GM23248 (cell line): ENCODE measurements around the gene ZNF331. TPM values are rescaled to one million over a fixed set of nuclear protein-coding genes. Genes with fewer than 3 reads are reported as not detected.
"Not testable (repeated sequence)": the region's sequence is repeated elsewhere in the genome, so short reads cannot be mapped to it uniquely, and the experiment has no call there.

Experiments used
- DNase-seq: peaks from one replicate; pipeline ENCODE4 v3.0.0-alpha.2; 2015
- H2AFZ ChIP-seq: fragments of 200-600 bp; sonication (generic); 2 replicates; pipeline ENCODE4 v1.6.1; 2016; ENCODE audit warnings: antibody characterized with exemption
- H3F3A ChIP-seq: fragments of 200-600 bp; sonication (generic); 2 replicates; pipeline ENCODE4 v1.6.1; 2016; ENCODE audit warnings: mild to moderate bottlenecking, antibody characterized with exemption, mixed run types; ENCODE audit not compliant: insufficient read depth
- H3K27ac ChIP-seq: fragments of 200-600 bp; sonication (generic); 2 replicates; pipeline ENCODE4 v1.5.1; 2016; ENCODE audit warnings: mild to moderate bottlenecking
- H3K27me3 ChIP-seq: fragments of 200-600 bp; sonication (generic); replicated peaks from 2 replicates; pipeline ENCODE4 v1.6.1; 2016; ENCODE audit warnings: mild to moderate bottlenecking; ENCODE audit not compliant: insufficient read depth
- H3K36me3 ChIP-seq: fragments of 200-600 bp; sonication (generic); 2 replicates; pipeline ENCODE4 v1.6.1; 2016; ENCODE audit warnings: low read depth, mild to moderate bottlenecking
- H3K4me1 ChIP-seq: fragments of 200-600 bp; sonication (generic); 2 replicates; pipeline ENCODE4 v1.6.1; 2016; ENCODE audit warnings: mild to moderate bottlenecking; ENCODE audit not compliant: insufficient read depth
- H3K4me2 ChIP-seq: fragments of 200-600 bp; sonication (generic); one replicate; pipeline ENCODE4 v1.6.1; 2016; ENCODE audit warnings: mild to moderate bottlenecking; ENCODE audit not compliant: unreplicated experiment
- H3K4me3 ChIP-seq: fragments of 200-600 bp; sonication (generic); 2 replicates; pipeline ENCODE4 v1.5.1; 2016; ENCODE audit warnings: mild to moderate bottlenecking
- H3K79me2 ChIP-seq: fragments of 200-600 bp; sonication (generic); 2 replicates; pipeline ENCODE4 v1.6.1; 2016; ENCODE audit warnings: mild to moderate bottlenecking; ENCODE audit not compliant: insufficient read depth
- H3K9ac ChIP-seq: fragments of 200-600 bp; sonication (generic); 2 replicates; pipeline ENCODE4 v1.6.1; 2016; ENCODE audit warnings: mild to moderate bottlenecking
- H3K9me2 ChIP-seq: fragments of 200-600 bp; sonication (generic); 2 replicates; pipeline ENCODE4 v1.6.1; 2016; ENCODE audit warnings: mixed run types, mild to moderate bottlenecking, moderate library complexity; ENCODE audit not compliant: insufficient read depth
- H3K9me3 ChIP-seq: fragments of 200-600 bp; sonication (generic); one replicate; pipeline ENCODE4 v1.6.1; 2017; ENCODE audit warnings: low read depth
- H4K20me1 ChIP-seq: fragments of 200-600 bp; sonication (generic); 2 replicates; pipeline ENCODE4 v1.6.0; 2016; ENCODE audit not compliant: insufficient read depth
- EZH2 ChIP-seq: fragments of 200-600 bp; sonication (generic); IDR thresholded peaks from 2 replicates; pipeline ENCODE4 v1.6.1; 2018; ENCODE audit warnings: antibody characterized with exemption, mild to moderate bottlenecking; ENCODE audit not compliant: insufficient read depth, poor library complexity, severe bottlenecking
- EZH2phosphoT487 ChIP-seq: fragments of 200-600 bp; sonication (generic); IDR thresholded peaks from 2 replicates; pipeline ENCODE4 v1.6.1; 2018; ENCODE audit warnings: antibody characterized with exemption, moderate library complexity, mild to moderate bottlenecking, low read depth; ENCODE audit not compliant: insufficient read depth
- WGBS, 2 experiments: methylation state at CpG; one replicate each; pipeline ENCODE4 v1.1.6; 2015 to 2017; ENCODE audit warnings: low lambda C conversion rate in 2 of 2, low coverage in 1 of 2; ENCODE audit errors: missing lambda C conversion rate in 2 of 2; 5-methylcytosine and 5-hydroxymethylcytosine counted together
- in situ Hi-C: fragments of 300-500 bp; cut with MboI; formaldehyde crosslinking; loops from 2 replicates; pipeline ENCODE4 v1.15.0; 2020
- polyA plus RNA-seq: library from polyadenylated mRNA; unstranded; fragments of >200 nt; fragmentation: Nextera tagmentation; extraction: Ambion mirVana; gene quantifications from 2 replicates; pipeline ENCODE4 v1.2.1, GENCODE V29; 2016
- total RNA-seq: library from RNA; depleted of rRNA; stranded (reverse); fragments of >200 nt; shearing (Covaris generic); gene quantifications from 2 replicates; pipeline ENCODE4 v1.2.3, GENCODE V29; 2014; rRNA removed

The ZNF331 gene
- 12.0 and 13.9 TPM in 2 replicates for total RNA-seq
- 15.7 and 17.0 TPM in 2 replicates for polyA plus RNA-seq

DNA sequence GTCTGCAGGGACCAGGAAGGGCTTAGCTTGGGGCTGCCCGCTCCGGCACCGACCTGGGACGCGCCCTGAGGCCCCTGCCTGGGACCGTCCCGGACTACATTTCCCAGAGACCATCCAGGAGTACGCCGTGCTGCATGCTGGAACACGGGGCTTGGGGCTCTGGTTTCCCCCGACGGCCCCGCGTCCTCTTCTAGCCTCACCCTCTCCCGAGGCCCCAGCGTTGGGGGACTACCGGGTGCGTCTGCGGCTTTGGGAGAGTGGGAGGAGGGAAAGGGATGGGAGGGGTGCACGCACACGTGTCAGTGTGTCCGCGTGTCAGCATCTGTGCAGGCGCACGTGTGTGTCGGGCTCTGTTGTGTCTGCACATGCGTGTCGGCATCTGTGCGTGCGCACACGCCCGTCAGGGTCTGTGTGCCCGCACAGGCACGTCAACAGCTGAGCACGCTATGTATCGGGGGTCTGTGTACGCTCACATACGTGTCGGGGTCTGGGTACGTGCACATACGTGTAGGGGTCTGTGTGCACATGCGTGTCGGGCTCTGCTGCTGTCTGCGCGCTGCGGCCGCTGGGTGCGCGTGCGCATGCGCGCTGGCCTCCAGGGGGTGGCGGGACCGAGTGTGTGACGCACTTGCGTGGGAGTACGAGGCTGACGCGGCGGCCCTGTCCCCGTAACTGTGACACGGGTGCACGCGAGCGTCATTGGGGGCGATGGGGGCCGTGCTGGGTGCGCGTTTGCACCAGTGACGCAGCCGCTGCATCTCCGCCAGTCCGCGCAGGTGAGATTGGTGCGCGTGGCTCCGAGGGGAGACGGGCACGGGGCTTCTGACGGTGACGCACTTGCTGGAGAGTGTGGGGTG is at the start of gene ZNF331:
Gene ZNF331 (plus strand): TSS at position 625 of the 857 bp plus-strand sequence. CDS start 31,232 bp downstream, outside the sequence.
- DNase-seq = peak; percentile 86
- Histone ChIP-seq H3K79me2 (peaks cover 23% of the 10 kb centered on the region), H3K4me3 (peak within 1 kb of the TSS; percentile 86), H3K4me2 (peak within 1 kb of the TSS; percentile 80), H3K27me3 (no peaks in the 10 kb centered on the region), H3K9me2 (no peaks in the 10 kb centered on the region), H3K9me3 (no peaks in the 10 kb centered on the region), H3K9ac (peak within 1 kb of the TSS; percentile 99), H2AFZ (peak within 1 kb of the TSS; percentile 68), H3K27ac (peak within 1 kb of the TSS; percentile 83), H3K36me3 (peaks cover 5% of the 10 kb centered on the region; the same call in 1 of the 2 replicates), H4K20me1 (no peaks in the 10 kb centered on the region), H3F3A (peaks cover 10% of the 10 kb centered on the region; the same call in 1 of the 2 replicates), H3K4me1 (peaks cover 9% of the 10 kb centered on the region)
- in situ Hi-C loops = no loop called here
- TF ChIP-seq EZH2phosphoT487 (no peak), EZH2 (no peak)
- WGBS, 2 experiments = 56 to 64% methylated on average over 64 to 81 of the region's 81 CpGs

DNA sequence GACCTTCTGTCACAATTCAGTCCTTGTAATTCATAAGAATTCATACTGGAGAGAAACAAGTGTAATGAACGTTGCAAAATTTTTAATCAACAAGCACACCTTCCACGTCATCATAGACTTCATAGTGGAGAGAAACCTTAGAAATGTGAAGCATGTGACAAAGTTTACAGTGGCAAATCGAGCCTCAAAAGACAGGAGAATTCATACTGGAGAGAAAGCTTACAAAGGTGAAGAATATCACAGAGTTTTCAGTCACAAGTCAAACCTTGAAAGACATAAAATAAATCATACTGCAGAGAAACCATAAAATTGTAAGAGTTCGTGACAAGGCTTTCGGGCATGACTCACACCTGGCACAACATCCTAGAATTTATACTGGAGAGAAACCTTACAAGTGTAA is 45.8 kb upstream of the ZNF331 start:
- Histone ChIP-seq H3K9ac (no peak overlapping the region), H3K36me3 (peaks cover 26% of the 10 kb centered on the region), H3K4me1 (no peaks in the 10 kb centered on the region), H3K4me3 (no peak overlapping the region), H3K4me2 (no peak overlapping the region), H3K27ac (no peak overlapping the region), H3K9me3 (no peaks in the 10 kb centered on the region), H3K79me2 (no peaks in the 10 kb centered on the region), H3F3A (no peaks in the 10 kb centered on the region), H2AFZ (no peak overlapping the region), H4K20me1 (no peaks in the 10 kb centered on the region), H3K27me3 (no peaks in the 10 kb centered on the region), H3K9me2 (no peaks in the 10 kb centered on the region)
- TF ChIP-seq EZH2 (no peak), EZH2phosphoT487 (no peak)
- WGBS, 2 experiments = 93 to 95% methylated on average over 5 of the region's 5 CpGs
- no peak for DNase-seq
- in situ Hi-C loops = no loop called here

DNA sequence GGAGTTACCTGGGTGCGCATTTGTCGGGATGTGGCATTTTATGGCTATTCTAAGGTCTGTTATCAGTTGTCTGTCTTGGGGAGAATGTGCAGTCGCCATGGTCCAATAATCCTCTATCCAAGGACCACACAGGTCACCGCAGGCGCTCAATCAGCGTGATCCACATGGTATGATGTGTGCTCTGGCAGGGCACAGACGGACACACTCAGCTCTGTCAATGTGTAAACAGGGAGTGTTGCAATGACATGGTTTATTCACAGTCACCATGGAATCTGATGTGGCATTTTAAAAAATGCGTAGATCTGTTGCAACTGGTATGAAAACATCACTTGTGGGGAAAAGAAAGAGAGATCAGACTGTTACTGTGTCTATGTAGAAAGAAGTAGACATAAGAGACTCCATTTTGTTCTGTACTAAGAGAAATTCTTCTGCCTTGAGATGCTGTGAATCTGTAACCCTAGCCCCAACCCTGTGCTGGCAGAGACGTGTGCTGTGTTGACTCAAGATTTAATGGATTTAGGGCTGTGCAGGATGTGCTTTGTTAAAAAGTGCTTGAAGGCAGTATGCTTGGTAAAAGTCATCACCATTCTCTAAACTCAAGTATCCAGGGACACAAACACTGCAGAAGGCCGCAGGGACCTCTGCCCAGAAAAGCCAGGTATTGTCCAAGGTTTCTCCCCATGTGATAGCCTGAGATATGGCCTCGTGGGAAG is 40.5 kb upstream of the ZNF331 start:
- H4K20me1 ChIP-seq, H3K4me2 ChIP-seq, H2AFZ ChIP-seq, H3K36me3 ChIP-seq, H3K9me3 ChIP-seq, H3K4me1 ChIP-seq, H3K79me2 ChIP-seq, H3K4me3 ChIP-seq, H3K9me2 ChIP-seq, H3K27me3 ChIP-seq, H3K9ac ChIP-seq, in situ Hi-C loops, H3K27ac ChIP-seq, H3F3A ChIP-seq: not testable (repeated sequence)
- peak; percentile 12 for DNase-seq
- 55 to 57% methylated on average over 11 of the region's 11 CpGs for WGBS, 2 experiments

DNA sequence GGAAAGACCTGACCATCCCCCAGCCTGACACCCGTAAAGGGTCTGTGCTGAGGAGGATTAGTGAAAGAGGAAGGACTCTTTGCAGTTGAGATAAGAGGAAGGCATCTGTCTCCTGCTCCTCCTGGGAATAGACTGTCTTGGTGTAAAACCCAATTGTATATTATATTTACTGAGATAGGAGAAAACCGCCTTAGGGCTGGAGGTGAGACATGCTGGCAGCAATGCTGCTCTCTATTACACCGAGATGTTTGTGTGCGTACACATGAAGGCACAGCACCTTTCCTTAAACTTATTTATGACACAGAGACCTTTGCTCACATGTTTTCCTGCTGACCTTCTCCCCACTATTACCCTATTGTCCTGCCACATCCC is 39.9 kb upstream of the ZNF331 start:
- H2AFZ ChIP-seq, in situ Hi-C loops, H3K9me3 ChIP-seq, H3K9me2 ChIP-seq, H3K4me3 ChIP-seq, H3K27me3 ChIP-seq, H3K79me2 ChIP-seq, DNase-seq, H3K9ac ChIP-seq, H3K36me3 ChIP-seq, H4K20me1 ChIP-seq, H3K4me1 ChIP-seq, H3K4me2 ChIP-seq, H3F3A ChIP-seq, H3K27ac ChIP-seq: not testable (repeated sequence)
- 50 to 58% methylated on average over 4 of the region's 4 CpGs for WGBS, 2 experiments

DNA sequence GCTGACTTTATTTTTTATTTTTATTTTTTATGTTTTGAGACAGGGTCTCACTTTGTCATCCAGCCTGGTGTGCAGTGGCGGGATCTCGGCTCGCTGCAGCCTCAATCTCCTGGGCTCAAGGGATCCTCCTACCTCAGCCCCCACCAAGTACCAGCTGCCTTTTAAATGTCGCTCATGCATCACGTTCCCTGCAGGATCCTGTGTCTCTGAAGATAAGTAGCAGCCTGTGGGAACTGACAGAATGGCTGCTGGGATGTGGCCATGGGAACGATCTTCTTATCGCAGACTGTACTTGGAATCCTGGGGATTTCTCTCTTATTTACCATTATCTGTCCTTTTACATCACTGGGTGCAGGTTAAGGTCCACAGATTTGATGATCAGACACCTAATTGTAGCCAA is 34.8 kb upstream of the ZNF331 start:
- H3F3A ChIP-seq, H3K4me1 ChIP-seq, H3K4me3 ChIP-seq, H2AFZ ChIP-seq, H3K9me3 ChIP-seq, H3K27ac ChIP-seq, H3K9me2 ChIP-seq, H3K9ac ChIP-seq, H3K79me2 ChIP-seq, in situ Hi-C loops, H3K36me3 ChIP-seq, H4K20me1 ChIP-seq, DNase-seq, H3K27me3 ChIP-seq, H3K4me2 ChIP-seq: not testable (repeated sequence)
- WGBS, 2 experiments = 37 to 47% methylated on average over 7 of the region's 7 CpGs

DNA sequence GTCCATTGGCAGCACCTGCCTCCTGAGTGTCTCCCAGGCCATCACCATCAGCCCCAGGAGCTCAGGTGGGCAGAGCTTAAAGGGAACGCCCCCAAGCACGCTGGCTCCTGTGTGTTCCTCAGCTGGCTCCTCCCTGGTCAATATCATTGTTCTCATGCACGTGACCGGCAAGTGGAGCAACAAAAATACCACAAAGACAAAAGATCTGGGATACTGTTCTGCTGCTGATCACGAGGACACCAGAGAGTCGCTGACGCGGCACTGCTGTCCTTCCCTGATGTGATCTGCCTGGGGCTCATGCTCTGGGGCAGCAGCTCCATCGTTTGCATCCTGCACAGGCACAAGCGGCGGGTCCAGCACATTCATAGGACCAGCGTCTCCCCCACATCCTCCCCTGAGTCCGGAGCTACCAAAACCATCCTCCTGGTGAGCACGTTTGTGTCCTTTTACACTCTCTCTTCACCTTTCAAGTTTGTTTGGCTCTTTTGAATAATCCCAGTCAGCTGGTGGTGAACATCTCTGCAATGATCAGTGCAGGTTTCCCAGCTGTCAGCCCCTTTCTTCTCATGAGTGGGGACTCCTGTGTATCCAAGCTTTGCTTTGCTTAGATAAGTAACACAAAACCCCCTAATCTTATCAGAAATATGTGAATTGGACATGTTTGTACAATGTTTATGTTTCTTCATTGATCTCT is 34.1 kb upstream of the ZNF331 start:
- DNase-seq, H3K79me2 ChIP-seq, H3K27ac ChIP-seq, H3K9me2 ChIP-seq, H3F3A ChIP-seq, H3K36me3 ChIP-seq, H3K9me3 ChIP-seq, H4K20me1 ChIP-seq, in situ Hi-C loops, H3K4me1 ChIP-seq, H3K9ac ChIP-seq, H2AFZ ChIP-seq, H3K4me3 ChIP-seq, H3K27me3 ChIP-seq: not testable (repeated sequence)
- H3K4me2 ChIP-seq = peak overlapping the region; percentile 18
- 12 to 21% methylated on average over 6 to 12 of the region's 14 CpGs for WGBS, 2 experiments
